H4 (cell line): Measurements from ENCODE around the gene DNAJC10. TPM values are rescaled to one million over a fixed set of nuclear protein-coding genes. Genes with fewer than 3 reads are reported as not detected.

Experiments used
- DNase-seq: peaks from one replicate; pipeline ENCODE4 v3.0.0-alpha.2; 2015; ENCODE audit warnings: low spot score
- total RNA-seq: library from RNA; depleted of rRNA; stranded (reverse); fragments of >200 nt; shearing (Covaris generic); gene quantifications from 2 replicates; pipeline ENCODE4 v1.2.3, GENCODE V29; 2014; rRNA removed

DNAJC10 gene
- total RNA-seq, 1 experiment from 2014 or later, result 79.5 TPM

GRCh38 chr2:182834293-182834692, 118.2 kb downstream of the DNAJC10 start:
- DNase-seq, result no peak

- DNase-seq, result no peak
Observed at GRCh38 chr2:182836451-182836850, 120.4 kb downstream of the DNAJC10 start.

Other genes with a start within 250 kb of the DNAJC10 start
- 0.08 and 0.10 TPM in 2 replicates for gene FRZB, start 150.4 kb downstream of the DNAJC10 start, total RNA-seq